ENCODE data around the gene IZUMO4.
"Not testable (repeated sequence)": the region's sequence is repeated elsewhere in the genome, so short reads cannot be mapped to it uniquely, and the experiment has no call there.

IZUMO4 gene

DNA sequence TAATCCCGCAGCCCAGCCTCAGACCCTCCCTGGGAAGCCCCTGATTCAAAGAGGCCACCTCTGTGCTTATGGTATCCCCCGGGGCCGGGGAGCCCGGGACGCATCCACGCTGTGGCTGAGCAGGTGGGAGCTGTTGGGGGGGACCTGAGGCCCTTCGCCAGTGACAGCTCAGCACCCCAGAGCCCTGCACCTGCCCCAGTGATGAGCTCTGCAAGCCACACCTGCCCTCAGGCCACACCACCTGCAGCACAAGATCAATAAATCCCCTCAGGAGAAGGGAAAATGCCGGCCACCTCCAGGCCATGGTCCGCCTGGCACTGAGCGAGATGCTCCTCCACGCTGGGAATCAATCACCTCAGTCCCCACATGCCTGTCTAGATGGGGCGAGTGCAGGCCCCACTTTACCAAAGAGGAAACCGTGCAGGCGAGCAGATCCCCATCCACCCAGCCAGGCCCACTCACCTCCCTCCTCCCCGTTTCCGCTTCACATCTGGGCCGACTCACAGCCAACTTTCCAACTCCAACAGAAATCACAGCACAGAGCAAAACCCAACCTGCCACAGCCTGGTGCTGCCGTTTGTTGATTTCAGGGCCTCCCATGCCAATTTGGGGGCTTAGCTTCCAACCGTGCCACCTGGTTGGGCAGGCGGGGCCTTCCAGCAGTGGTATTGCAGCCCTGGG lies 13.4 kb upstream of the IZUMO4 start:
- peak; percentile 67 for DNase-seq (ENCODE audit: low read depth)

DNA sequence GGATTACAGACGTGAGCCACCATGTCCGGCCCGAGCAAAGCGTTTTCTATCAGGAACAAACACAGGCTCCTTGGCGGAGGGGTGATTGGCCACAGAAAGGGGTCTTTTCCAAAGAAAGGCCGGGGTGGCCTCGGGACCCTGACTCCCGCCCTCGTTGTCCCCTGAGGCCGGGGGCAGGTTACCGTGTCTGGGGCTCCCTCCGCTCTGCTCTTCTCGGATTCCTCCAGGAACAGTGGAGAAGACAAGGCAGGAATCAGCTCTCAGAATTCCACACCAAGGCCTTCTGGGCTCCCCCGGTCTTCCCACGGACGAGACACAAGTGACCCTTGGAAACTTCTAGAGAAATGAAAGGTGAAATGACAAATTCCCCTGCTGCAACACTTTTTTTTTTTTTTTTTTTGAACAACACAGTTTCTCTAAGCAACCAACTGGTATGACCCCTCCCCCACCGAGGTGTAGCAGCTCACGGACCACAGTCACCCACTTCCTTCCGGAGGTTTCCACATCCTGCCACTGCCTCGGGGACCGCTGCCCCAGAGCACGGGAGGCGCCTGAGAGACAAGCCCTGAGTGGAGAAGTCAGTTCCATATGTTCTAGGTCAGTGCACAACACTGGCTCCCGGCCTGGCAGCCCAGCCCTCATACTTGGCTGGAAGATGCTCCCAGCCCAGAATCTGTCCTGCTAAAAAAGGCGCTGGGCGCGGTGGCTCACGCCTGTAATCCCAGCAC lies 11.6 kb upstream of the IZUMO4 start:
- peak; percentile 92 for DNase-seq (ENCODE audit: low read depth)

- not testable (repeated sequence) for DNase-seq (ENCODE audit: low read depth)
Measured at GRCh38 chr19:2086695-2087620, 9.8 kb upstream of the IZUMO4 start.

- DNase-seq (ENCODE audit: low read depth) = no peak
Measured at GRCh38 chr19:2087621-2088100, 9.1 kb upstream of the IZUMO4 start.

DNA sequence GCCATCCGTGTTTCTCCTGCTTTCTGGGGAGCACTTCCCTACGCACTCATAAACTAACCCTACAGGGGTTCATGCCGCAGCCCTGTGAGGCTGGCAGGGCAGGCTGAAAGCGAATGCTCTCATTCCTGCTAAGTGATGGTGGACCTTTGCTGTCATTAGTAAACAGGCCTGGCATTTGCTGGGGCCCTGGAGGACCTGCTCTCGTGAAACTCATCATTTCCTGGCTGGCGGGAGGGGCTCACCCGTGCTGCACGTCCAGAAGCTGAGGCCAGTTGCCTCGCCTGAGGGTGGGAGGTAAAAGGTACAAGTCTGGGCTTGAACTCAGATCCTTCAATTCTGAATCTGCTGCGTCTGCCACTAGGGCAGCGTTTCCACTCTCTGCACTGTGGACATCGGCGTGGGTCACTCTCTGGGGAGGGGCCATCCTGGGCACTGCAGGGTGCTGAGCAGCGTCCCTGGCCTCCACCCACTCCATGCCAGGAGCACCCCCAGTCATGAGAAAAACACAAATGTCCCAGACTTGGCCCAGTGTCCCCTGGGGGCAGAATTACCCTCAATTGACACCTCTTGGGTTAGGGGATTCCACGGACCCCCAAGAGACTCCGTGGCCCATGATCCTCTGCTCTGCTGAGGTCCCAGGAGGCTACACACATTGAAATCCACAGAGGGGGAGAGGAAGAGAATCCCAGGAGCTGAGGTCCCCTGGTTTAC lies 7.6 kb upstream of the IZUMO4 start:
- DNase-seq (ENCODE audit: low read depth) = no peak

DNA sequence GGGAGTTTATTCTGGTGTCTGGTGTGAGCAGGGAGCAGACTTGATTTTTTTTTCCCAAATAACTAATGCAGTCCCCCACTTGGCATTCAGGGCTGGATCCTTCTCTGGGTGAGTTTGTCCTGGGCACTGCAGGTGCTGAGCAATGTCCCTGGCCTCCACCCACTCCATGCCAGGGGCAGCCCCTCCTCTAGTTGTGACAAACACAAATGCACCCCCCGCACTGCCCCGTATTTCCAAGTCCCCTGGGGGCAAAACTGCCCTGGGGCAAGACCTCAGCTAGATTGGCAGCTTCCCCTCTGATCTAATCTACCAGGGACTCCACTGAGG lies 7.0 kb upstream of the IZUMO4 start:
- DNase-seq (ENCODE audit: low read depth) = no peak

DNA sequence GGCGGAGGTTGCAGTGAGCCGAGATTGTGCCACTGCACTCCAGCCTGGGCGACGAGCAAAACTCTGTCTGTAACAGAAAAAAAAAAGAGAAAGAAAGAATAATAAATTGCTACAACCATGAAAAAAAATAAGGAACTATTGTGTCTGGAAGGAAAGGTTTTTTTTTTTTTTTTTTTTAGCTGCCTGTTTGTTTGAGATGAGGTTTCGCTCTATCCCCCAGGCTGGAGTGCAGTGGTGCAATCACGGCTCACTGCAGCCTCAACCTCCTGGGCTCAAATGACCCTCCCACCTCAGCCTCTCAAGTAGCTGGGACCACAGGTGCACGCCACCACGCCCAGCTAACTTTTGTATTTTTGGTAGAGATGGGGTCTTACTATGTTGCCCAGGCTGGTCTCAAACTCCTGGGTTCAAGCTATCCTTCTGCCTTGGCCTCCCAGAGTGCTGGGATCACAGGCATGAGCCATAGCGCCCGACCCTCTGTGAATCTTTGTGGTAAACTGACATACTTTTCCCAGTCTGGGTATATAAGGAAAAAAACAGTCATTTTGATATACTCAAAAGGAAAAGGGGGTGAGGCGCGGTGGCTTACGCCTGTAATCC lies 4.7 kb upstream of the IZUMO4 start:
- DNase-seq (ENCODE audit: low read depth) = not testable (repeated sequence)

DNA sequence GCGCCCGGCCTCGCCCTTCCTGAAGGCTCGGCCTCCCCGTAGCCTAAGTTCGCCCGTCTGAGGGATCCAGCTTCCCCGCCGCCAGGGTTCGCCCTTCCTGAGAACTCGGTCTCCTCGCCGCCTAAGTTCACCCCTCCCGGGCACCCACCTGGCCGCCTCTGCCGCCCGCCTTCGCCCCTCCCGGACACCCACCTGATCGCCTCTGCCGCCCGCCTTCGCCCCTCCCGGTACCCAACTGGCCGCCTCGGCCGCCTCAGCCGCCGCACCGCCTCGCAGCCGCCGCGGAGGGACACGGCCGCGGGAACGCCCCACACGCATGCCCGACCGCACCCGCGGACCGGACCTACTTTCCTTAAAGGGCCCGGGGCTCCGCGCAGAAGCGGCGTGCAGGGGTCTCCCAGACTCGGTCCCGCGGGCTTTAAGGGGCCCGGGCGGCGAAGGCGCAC lies 658 bp upstream of the IZUMO4 start, which contains the start of gene MOB3A:
Gene MOB3A (minus strand): TSS at position 293 of the 446 bp plus-strand sequence. CDS start 17,766 bp downstream, outside the sequence.
- no peak for DNase-seq (ENCODE audit: low read depth)

DNA sequence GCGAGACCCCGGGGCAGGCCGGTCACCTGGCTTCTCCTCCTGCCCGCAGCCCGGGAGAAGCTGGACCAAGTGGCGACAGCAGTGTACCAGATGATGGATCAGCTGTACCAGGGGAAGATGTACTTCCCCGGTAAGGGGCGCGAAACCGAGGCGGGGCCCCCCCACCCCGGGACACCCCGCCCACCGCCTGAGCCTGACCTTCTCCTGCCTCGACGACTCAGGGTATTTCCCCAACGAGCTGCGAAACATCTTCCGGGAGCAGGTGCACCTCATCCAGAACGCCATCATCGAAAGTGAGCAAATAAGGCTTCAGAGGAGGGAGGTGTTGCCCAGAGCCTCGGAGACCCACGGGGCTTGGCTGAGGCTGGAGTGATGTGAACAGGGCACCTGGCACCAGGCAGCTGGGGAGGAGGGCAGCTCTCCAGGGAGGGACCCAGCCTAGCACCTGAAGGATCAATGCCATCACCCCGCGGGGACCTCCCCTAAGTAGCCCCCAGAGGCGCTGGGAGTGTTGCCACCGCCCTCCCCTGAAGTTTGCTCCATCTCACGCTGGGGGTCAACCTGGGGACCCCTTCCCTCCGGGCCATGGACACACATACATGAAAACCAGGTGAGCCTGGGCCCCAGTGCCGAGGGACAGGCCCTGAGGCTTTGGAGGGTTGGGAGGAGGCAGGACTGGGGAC lies 629 bp downstream of the IZUMO4 start:
- DNase-seq (ENCODE audit: low read depth) = peak; percentile 65

- no peak for DNase-seq (ENCODE audit: low read depth)
Measured at GRCh38 chr19:2097886-2098327, 1.2 kb downstream of the IZUMO4 start.

- no peak for DNase-seq (ENCODE audit: low read depth)
Measured at GRCh38 chr19:2099054-2099501, 2.4 kb downstream of the IZUMO4 start.

DNA sequence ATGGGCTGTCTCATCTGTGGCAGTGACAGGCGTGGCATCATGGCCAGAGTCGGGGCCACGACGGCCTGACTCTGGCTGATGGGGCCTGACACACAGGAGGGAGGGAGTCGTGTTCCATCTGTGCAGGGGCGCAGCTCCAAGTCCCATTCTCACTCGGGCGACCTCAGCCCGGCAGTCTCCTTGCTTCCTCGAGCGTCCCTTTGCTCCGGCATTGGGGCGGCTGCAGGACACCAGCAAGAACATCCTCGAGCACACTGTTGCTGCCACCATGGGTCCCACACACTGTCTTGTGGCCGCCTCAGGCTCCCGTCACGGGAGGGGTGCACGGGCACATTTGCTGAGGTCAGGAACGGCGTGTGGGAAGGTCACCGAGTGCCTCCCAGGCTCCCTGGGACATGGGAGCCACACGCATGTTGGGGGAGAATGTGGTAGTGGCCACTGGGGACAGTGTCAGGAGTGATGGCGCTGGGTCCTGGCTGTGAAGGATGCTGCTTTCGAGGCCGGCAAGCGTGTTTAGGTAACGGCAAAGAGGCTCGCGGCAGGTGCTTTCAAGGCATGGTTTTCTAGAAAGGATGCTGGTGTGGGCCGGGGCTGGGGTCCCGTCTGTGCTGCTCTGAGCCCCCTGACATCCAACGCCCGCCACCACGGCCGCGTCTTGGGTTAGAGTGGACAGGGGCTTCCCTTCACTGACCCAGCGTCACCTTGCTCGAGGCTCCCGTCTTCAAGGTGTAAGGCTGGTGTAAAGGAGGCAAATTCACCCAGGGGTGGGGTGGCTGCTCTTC lies 3.4 kb downstream of the IZUMO4 start:
- DNase-seq (ENCODE audit: low read depth) = no peak

DNA sequence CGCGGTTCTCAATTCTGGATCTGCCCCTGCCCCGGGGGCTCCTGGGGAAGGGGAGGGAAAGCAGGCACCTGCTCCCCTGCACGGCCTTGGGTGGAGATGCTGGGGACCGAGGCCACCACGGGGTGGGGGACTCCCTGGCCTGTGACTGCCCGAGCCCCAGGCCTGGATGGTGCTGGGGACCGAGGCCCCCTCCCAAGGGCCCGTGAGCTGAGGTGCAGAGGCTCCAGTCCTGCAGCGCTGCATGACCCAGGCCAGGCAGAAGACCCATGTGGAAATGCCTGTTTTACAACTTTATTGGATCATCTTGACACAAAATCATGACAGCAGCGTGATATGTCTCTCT lies 4.0 kb downstream of the IZUMO4 start:
- DNase-seq (ENCODE audit: low read depth) = no peak

- no peak for DNase-seq (ENCODE audit: low read depth)
Measured at GRCh38 chr19:2101417-2102335, 5.0 kb downstream of the IZUMO4 start.

DNA sequence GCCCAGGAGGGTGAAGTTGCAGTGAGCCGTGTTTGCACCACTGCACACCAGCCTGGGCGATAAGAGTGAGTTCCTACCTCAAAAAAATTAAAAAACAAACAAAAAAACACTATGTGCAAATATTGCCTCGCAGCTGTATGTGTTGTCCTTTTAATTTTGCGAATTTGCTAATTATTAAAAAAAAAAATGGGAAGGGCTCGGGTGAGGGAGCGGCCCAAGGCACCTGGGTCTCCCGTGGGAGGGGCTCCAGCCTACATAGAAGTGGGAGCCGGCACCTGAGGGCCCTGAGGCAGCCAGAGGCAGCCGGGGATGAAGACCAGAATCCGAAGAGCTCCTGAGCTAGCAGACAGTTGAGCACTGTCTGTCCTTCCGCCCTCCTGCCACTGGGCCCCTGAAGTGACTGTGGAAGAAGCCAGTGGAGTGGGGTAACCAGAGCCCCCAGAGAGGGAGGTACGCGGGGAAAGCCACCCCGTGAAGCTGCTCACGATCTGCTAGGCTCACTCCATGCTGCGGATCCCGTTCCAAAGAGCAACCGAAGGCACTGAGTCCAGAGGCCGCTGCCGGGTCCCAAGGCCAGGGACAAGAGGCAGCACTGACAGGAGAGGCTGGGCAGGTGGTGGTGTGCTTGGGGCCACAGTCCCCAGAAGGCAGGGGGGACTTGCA lies 6.5 kb downstream of the IZUMO4 start:
- DNase-seq (ENCODE audit: low read depth) = no peak

DNA sequence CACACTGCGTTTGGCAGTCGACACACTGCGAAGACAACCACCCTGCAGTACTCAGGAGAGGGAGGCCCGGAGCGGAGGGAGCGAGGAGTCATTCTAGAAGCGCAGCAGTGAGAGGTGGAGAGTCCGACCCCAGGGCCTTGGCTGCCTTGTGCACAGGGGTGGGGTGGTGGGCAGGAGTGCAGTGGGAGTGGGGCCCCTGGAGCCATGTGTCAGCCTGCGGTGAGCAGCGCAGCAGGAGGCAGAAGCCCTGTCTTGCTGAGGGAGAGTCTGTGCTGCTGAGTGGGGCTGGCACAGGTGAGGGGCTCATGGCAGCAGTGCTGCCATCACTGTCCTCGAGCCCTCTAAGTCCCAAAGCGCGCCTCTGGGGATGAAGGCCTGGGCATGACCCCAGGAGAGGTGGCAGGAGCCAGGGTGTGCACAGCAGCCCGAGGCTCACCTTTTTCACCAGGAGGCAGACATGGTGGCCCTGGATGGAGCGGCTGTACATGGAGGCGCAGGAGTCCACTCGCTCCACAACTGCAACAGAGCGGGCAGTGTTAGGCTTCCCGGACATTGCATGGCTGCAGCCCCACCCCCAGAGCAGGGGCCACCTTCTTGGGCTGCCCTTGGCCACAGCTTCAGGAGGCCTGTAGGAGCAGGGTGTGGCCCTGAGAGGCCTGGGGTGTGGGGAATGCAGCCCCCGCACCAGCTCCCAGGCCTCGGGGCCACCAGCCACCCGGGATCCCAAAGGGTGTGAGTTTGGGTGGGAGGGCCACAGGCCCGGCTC lies 11.7 kb downstream of the IZUMO4 start:
- no peak for DNase-seq (ENCODE audit: low read depth)

DNA sequence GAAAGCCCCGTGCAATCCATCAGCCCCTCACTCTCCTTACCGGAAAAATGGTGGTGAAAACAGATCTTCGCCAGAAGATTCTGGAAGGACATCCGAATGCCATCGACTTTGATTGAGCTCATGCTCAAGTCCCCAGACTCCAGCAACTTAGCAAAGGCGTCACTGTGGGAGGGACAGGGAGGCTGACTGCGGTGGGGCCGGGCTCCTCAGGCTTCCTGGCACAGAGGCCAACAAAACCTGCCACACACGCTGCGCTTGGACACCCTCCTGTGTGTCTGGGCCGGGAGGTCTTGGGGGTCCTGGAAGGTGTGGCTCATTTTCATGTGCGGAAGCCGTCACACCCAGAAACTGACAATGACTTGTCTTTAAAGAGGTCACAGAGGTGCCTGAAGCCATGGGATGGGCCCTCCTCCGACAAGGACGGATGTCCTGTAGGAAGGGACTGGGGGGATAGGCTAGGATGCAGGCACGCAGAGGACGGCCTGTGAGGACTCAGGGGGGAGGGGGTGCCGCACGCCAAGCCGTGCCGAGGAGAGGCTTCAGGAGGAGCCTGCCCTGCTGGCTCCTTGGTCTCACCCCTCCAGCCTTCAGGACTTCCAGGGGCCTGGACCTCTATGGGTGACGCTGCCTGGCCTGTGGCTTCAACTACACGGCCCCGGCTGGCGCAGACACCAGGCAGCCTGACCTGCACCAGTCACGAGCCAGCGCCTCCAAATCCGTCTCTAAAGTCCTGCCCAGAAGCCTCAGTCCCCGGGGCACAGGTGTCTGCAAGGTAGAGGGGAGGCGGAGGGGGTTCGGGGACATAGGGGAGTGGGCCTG lies 12.5 kb downstream of the IZUMO4 start:
- no peak for DNase-seq (ENCODE audit: low read depth)
